Type B pancreatic cell (in vitro differentiated cells): Measurements from ENCODE around the gene C2orf81. TPM values are rescaled to one million over a fixed set of nuclear protein-coding genes. Genes with fewer than 3 reads are reported as not detected.

Experiments
- DNase-seq: peaks from one replicate; pipeline ENCODE4 v3.0.0; 2021; ENCODE audit warnings: mixed read lengths; ENCODE audit not compliant: unreplicated experiment; ENCODE audit errors: extremely low spot score
- H3K27ac Mint-ChIP-seq: 2 replicates; pipeline ENCODE4 v1.8.0; 2021; ENCODE audit warnings: mild to moderate bottlenecking, mixed read lengths
- H3K27me3 Mint-ChIP-seq: 2 replicates; pipeline ENCODE4 v1.8.0; 2021; ENCODE audit warnings: mixed read lengths
- H3K36me3 Mint-ChIP-seq: 2 replicates; pipeline ENCODE4 v1.8.0; 2021; ENCODE audit warnings: mixed read lengths
- H3K4me1 Mint-ChIP-seq: one replicate; pipeline ENCODE4 v1.8.0; 2021; ENCODE audit warnings: mixed read lengths; ENCODE audit not compliant: unreplicated experiment
- H3K4me3 Mint-ChIP-seq: 2 replicates; pipeline ENCODE4 v1.8.0; 2021; ENCODE audit warnings: mild to moderate bottlenecking, mixed read lengths
- H3K9me3 Mint-ChIP-seq: 2 replicates; pipeline ENCODE4 v1.8.0; 2021; ENCODE audit warnings: mixed read lengths
- total RNA-seq: library from RNA; stranded (reverse); gene quantifications from 2 replicates; pipeline ENCODE4 v1.2.1, GENCODE V29; 2021; ENCODE audit warnings: low replicate concordance
- TF ChIP-seq, protein P1 (sequence below): fragments of 200-600 bp; sonication (generic); conservative IDR thresholded peaks from 2 replicates; pipeline ENCODE4 v1.5.0; 2021; ENCODE audit warnings: antibody characterized with exemption, mild to moderate bottlenecking

The C2orf81 gene
- total RNA-seq, 1 donor from 2014 or later: 10.4 TPM

DNA sequence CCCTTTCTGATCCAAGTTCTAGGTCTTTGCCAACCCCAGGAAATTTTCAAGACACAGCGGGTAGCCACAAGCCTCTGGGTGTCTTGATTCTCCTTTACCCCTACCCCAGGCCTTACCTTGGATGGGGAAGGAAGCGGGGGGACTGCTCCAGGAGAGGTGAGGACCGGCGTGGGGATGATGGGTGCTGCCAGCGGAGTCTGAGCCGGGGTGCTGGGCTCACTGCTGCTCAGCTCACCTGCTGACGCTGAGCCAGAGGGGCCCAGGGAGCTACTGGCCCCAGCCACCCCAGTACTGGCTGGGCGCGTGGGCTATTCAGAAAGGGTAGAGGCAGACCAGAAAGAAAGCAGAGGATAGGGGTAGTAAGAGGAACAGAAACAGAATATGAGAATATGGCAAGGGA lies 50.0 kb downstream of the C2orf81 start:
- DNase-seq: no peak
- Mint-ChIP-seq H3K9me3 (no peaks in the 10 kb centered on the region), H3K4me1 (peaks cover 23% of the 10 kb centered on the region), H3K4me3 (no peak overlapping the region), H3K27ac (no peak overlapping the region), H3K27me3 (no peaks in the 10 kb centered on the region), H3K36me3 (peaks cover 33% of the 10 kb centered on the region)
- TF ChIP-seq, protein P1, sequence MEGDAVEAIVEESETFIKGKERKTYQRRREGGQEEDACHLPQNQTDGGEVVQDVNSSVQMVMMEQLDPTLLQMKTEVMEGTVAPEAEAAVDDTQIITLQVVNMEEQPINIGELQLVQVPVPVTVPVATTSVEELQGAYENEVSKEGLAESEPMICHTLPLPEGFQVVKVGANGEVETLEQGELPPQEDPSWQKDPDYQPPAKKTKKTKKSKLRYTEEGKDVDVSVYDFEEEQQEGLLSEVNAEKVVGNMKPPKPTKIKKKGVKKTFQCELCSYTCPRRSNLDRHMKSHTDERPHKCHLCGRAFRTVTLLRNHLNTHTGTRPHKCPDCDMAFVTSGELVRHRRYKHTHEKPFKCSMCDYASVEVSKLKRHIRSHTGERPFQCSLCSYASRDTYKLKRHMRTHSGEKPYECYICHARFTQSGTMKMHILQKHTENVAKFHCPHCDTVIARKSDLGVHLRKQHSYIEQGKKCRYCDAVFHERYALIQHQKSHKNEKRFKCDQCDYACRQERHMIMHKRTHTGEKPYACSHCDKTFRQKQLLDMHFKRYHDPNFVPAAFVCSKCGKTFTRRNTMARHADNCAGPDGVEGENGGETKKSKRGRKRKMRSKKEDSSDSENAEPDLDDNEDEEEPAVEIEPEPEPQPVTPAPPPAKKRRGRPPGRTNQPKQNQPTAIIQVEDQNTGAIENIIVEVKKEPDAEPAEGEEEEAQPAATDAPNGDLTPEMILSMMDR: no peak

DNA sequence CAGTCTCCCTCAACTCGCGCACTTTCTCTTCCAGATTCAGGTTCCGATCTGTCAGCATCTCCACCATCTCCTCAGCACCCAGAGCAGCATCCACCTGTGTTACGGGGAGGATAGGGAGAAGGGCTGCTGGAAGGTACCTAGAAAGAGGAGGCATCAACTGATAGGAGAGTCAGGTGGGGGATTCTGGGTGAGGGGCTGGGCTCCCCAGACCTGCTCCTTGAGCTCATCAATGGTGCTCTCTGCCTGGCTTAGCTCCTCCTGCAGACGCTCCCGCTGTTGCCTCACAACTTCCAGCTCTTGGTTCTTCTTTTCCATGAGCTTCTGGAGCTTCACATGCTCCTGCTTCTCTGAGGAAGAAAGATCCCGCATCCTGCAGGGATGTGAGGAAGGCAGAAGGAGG lies 51.4 kb downstream of the C2orf81 start:
- no peak overlapping the region for H3K27ac Mint-ChIP-seq
- peaks cover 17% of the 10 kb centered on the region for H3K4me1 Mint-ChIP-seq
- H3K4me3 Mint-ChIP-seq: no peak overlapping the region
- H3K27me3 Mint-ChIP-seq: no peaks in the 10 kb centered on the region
- H3K36me3 Mint-ChIP-seq: peaks cover 37% of the 10 kb centered on the region
- TF ChIP-seq, protein P1: no peak
- no peak for DNase-seq
- H3K9me3 Mint-ChIP-seq: no peaks in the 10 kb centered on the region

DNA sequence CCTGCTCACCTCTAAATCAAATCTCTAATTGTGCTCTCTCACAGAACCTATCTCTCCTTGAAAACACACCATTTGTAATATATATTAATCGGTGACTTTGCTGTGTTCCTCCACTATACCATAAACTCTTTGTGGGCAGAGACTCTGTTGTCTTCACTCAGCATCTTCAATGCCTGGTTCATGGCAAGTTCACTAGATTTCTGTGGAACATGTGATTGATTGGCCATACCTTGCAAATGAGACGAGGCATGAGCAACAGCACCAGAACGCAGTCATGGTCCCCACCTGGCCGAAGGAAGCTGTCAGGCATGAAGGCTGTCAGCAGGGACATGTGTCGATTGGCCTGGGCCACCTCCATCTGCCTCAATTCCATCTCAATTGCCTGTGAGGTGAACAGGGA lies 52.9 kb downstream of the C2orf81 start:
- peaks cover 45% of the 10 kb centered on the region for H3K36me3 Mint-ChIP-seq
- no peaks in the 10 kb centered on the region for H3K27me3 Mint-ChIP-seq
- DNase-seq: no peak
- peaks cover 5% of the 10 kb centered on the region for H3K4me1 Mint-ChIP-seq
- TF ChIP-seq, protein P1: no peak
- H3K4me3 Mint-ChIP-seq: no peak overlapping the region
- no peak overlapping the region for H3K27ac Mint-ChIP-seq
- H3K9me3 Mint-ChIP-seq: no peaks in the 10 kb centered on the region

DNA sequence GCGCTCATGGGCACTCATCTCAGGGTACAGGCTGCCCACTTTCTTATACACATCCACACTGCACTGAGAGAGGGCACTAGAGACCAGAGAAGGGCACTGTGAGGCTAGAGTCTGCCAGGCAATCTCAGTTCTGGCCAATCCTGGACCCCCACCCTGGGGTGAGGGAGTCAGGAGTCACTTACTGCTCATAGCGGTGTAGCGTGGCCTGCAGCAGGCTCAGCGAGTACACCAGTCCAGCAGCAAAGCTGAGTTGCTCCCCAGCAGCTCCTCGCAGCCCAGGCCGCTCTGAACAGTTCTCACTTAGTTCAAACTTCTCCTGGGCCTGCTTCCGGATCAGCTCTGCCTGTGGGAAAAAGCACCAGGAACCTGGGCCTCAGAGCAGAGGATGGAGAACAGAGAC lies 53.6 kb downstream of the C2orf81 start:
- H3K27ac Mint-ChIP-seq: no peak overlapping the region
- no peaks in the 10 kb centered on the region for H3K27me3 Mint-ChIP-seq
- peaks cover 47% of the 10 kb centered on the region for H3K36me3 Mint-ChIP-seq
- H3K9me3 Mint-ChIP-seq: no peaks in the 10 kb centered on the region
- TF ChIP-seq, protein P1: no peak
- no peaks in the 10 kb centered on the region for H3K4me1 Mint-ChIP-seq
- no peak overlapping the region for H3K4me3 Mint-ChIP-seq
- DNase-seq: no peak

DNA sequence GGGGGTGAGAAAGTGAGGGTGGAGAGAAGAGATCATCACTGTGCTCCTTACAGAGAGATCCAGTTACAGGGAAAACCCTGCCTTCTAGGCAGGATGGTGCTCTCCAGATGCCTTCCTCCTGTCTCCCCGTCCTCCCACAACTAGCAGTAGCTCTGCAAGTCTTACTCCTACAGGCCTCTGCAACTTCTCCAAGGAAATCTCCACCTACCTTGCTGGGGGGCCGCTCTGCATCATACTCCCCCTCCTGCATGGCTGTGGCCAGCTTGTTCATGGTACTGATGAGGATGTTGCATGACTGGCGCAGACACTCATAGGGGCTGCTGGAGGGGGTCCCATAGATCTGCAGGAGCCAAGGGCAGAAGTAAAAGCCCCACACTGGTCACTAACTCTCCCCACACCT lies 55.4 kb downstream of the C2orf81 start:
- TF ChIP-seq, protein P1: no peak
- no peak for DNase-seq
- no peaks in the 10 kb centered on the region for H3K9me3 Mint-ChIP-seq
- peaks cover 52% of the 10 kb centered on the region for H3K36me3 Mint-ChIP-seq
- H3K4me1 Mint-ChIP-seq: no peaks in the 10 kb centered on the region
- H3K27ac Mint-ChIP-seq: no peak overlapping the region
- no peak overlapping the region for H3K4me3 Mint-ChIP-seq
- H3K27me3 Mint-ChIP-seq: no peaks in the 10 kb centered on the region
